ENCODE results near the gene RAET1G. TPM values are rescaled to one million over a fixed set of nuclear protein-coding genes. Genes with fewer than 3 reads are reported as not detected.

Gene RAET1G
- total RNA-seq, 4 donors from 2014 or later, result 0.89 TPM; not detected in 3

GRCh38 chr6:149876241-149876933, 46.5 kb downstream of the RAET1G start:
- intact Hi-C loops (cut with DNase I; ENCODE audit: low total_unique reads) (no loop called here), in situ Hi-C loops (cut with MboI; ENCODE audit: low sequenced_read_pairs in 4 of 4) (no loop called here)
- TF ChIP-seq POLR2A (IDR thresholded peaks at IDR 0.05) (no peak), CTCF (IDR thresholded peaks at IDR 0.05 in 4 of 5, conservative IDR thresholded peaks at IDR 0.05 in 1 of 5) (no peak)

GRCh38 chr6:149872233-149872632, 50.7 kb downstream of the RAET1G start:
- H3K4me3 ChIP-seq, result no peak overlapping the region
- no peaks in the 10 kb centered on the region for H3K27me3 ChIP-seq
- no peak for DNase-seq
- intact Hi-C loops (cut with DNase I; ENCODE audit: low total_unique reads) (no loop called here), in situ Hi-C loops (cut with MboI; ENCODE audit: low sequenced_read_pairs in 4 of 4) (no loop called here)
- no peak for ATAC-seq
- no peaks in the 10 kb centered on the region for H3K36me3 ChIP-seq
- no peaks in the 10 kb centered on the region for H3K4me1 ChIP-seq
- no peak overlapping the region for H3K27ac ChIP-seq
- TF ChIP-seq POLR2A (IDR thresholded peaks at IDR 0.05), result no peak
- no peak for TF ChIP-seq CTCF (IDR thresholded peaks at IDR 0.05 in 4 of 5, conservative IDR thresholded peaks at IDR 0.05 in 1 of 5)
- no peaks in the 10 kb centered on the region for H3K9me3 ChIP-seq

More at GRCh38 chr6:149876241-149876933, 46.5 kb downstream of the RAET1G start:
- no peak overlapping the region for H3K4me3 ChIP-seq
- no peaks in the 10 kb centered on the region for H3K9me3 ChIP-seq
- DNase-seq (no peak), ATAC-seq (no peak)
- no peaks in the 10 kb centered on the region for H3K27me3 ChIP-seq
- no peaks in the 10 kb centered on the region for H3K4me1 ChIP-seq
- H3K36me3 ChIP-seq, result no peaks in the 10 kb centered on the region
- H3K27ac ChIP-seq, result no peak overlapping the region

GRCh38 chr6:149871182-149871581, 51.7 kb downstream of the RAET1G start:
- Histone ChIP-seq H3K27me3 (no peaks in the 10 kb centered on the region), H3K27ac (no peak overlapping the region), H3K9me3 (no peaks in the 10 kb centered on the region), H3K36me3 (no peaks in the 10 kb centered on the region), H3K4me1 (no peaks in the 10 kb centered on the region), H3K4me3 (no peak overlapping the region)
- DNase-seq (no peak), ATAC-seq (no peak)
- in situ Hi-C loops (cut with MboI; ENCODE audit: low sequenced_read_pairs in 4 of 4) (no loop called here), intact Hi-C loops (cut with DNase I; ENCODE audit: low total_unique reads) (no loop called here)
- TF ChIP-seq POLR2A (IDR thresholded peaks at IDR 0.05) (no peak), CTCF (IDR thresholded peaks at IDR 0.05 in 4 of 5, conservative IDR thresholded peaks at IDR 0.05 in 1 of 5) (no peak)

- in situ Hi-C loops (cut with MboI; ENCODE audit: low sequenced_read_pairs in 4 of 4), result no loop called here
- no peak overlapping the region for H3K27ac ChIP-seq
- H3K4me3 ChIP-seq, result no peak overlapping the region
- H3K4me1 ChIP-seq, result peaks cover 2 to 5% of the 10 kb centered on the region in 2 donors
- no peaks in the 10 kb centered on the region for H3K27me3 ChIP-seq
- ATAC-seq (no peak), DNase-seq (no peak)
- TF ChIP-seq CTCF (IDR thresholded peaks at IDR 0.05 in 4 of 5, conservative IDR thresholded peaks at IDR 0.05 in 1 of 5) (no peak), POLR2A (IDR thresholded peaks at IDR 0.05) (no peak)
- H3K9me3 ChIP-seq, result no peaks in the 10 kb centered on the region
- no peaks in the 10 kb centered on the region for H3K36me3 ChIP-seq
- intact Hi-C loops (cut with DNase I; ENCODE audit: low total_unique reads), result loop anchor here (10.0 kb wide), 1 partner anchor 225 kb away; the partner anchor contains the start of gene KATNA1
Observed at GRCh38 chr6:149869275-149869892, 53.5 kb downstream of the RAET1G start.

All from gastrocnemius medialis (tissue), 4 donors.